Measurements from ENCODE around the gene DNM1.

Gene DNM1

DNA sequence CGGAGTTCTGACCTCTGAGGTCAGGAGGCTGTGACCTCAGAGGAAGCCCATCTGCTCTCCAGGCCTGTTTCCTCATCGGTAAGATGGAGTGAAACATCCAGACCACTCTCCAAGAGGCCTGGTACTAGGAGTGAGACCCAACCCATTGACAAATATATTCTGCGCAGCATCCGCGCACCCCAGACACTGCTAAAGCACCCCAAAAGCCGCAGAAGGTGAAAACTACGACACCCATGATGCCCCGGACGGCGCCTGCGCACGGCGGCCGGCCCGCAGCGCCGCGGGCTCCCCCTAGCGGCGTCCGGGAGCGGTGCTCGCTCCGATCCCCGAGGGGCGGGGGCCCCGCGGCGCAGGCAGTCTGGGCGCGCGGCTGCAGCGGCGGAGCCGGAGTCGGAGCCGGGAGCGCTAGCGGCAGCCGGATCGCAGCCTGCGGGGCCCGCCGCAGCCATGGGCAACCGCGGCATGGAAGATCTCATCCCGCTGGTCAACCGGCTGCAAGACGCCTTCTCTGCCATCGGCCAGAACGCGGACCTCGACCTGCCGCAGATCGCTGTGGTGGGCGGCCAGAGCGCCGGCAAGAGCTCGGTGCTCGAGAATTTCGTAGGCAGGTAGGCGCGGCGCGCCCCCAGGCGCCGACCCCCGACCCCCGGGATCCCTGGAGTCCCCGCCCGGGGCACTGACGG is at the start of gene DNM1:
TSS of gene DNM1 (plus strand) at position 356 of the 683 bp plus-strand sequence. CDS start at position 448, 92 bp downstream.
- H3K27me3 Mint-ChIP-seq = peaks cover 3% of the 10 kb centered on the region
- H3K4me3 Mint-ChIP-seq = peak within 1 kb of the TSS; percentile 83
- H3K27ac Mint-ChIP-seq = no peak within 1 kb of the TSS
- H3K4me1 Mint-ChIP-seq (ENCODE audit: low read depth) = peaks cover 10% of the 10 kb centered on the region
- H3K36me3 Mint-ChIP-seq = no peaks in the 10 kb centered on the region
- H3K9me3 Mint-ChIP-seq (ENCODE audit: low read depth) = no peaks in the 10 kb centered on the region

DNA sequence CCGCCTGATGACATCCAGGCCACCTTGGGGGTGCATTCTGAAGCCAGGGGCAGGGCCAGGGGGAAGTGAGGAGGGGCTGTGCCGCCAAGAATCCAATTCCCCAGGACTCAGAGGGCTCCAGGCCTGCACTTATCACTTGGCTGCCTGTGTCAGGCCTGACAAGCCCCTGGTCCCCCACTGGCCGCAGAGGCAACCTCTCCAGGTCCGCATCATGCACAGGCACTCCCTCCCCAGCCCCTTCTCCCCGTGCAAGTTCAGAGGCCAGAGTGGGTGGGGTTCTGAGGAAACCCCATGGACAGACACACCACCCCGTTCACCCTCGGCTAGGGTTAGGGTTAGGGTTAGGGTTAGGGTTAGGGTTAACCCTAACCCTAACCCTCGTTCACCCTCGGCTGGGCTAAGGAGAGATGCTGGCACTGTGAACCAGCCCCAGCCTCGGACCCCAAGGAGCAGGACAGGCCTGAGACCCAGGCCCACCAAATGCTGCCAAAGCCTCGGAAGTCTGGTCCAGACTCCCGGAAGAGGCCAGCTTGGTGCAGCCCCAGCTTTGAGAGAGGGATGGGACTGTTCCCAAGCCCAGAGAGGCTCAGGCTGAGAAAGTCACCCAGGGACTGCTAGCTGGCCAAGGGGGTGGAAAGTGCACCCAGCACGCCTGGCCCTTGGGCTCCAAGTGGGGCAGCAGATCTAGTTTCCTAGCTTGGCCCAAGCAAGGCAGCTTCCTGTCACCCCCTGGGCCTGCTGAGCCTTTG is 49.1 kb upstream of the DNM1 start:
- no peaks in the 10 kb centered on the region for H3K27me3 Mint-ChIP-seq
- no peaks in the 10 kb centered on the region for H3K9me3 Mint-ChIP-seq (ENCODE audit: low read depth)
- no peaks in the 10 kb centered on the region for H3K4me1 Mint-ChIP-seq (ENCODE audit: low read depth)
- no peaks in the 10 kb centered on the region for H3K36me3 Mint-ChIP-seq
- no peak overlapping the region for H3K4me3 Mint-ChIP-seq
- no peak overlapping the region for H3K27ac Mint-ChIP-seq

DNA sequence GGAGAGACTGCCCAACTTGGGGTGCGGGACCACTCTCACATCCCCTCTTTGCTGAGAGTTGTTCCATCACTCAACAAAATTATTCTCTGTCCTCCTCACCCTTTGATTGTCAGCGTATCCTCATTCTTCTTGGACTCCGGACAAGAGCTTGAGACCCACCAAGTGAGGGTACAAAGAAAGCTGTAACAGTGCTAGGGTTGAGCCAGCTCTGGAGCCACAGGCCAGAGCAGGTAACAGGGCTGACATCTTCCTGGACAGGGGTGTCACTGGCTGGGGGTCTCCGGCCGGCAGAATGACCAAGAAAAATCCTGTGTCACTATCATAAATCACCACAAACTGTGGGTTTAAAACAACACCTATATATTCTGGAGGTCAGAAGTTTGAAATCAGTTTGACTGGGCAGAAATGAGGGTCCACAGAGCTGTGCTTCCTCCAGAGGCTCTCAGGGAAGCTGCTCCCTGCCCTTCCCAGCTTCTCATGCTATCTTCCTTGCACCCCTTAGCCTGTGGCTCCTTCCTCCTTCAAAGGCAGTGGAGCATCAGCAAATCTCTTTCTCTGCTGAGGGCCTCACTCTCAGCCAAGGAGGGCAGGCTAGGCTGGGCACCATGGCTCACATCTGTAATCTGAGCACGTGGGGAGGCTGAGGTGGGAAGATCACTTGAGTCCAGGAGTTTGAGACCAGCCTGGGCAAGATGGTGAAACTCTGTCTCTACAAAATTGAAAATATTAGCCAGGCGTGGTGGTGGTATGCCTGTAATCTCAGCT is 47.3 kb upstream of the DNM1 start:
- Mint-ChIP-seq H3K4me1 (ENCODE audit: low read depth) (peaks cover 7% of the 10 kb centered on the region), H3K36me3 (no peaks in the 10 kb centered on the region), H3K9me3 (ENCODE audit: low read depth) (no peaks in the 10 kb centered on the region), H3K27me3 (no peaks in the 10 kb centered on the region), H3K4me3 (no peak overlapping the region), H3K27ac (no peak overlapping the region)

DNA sequence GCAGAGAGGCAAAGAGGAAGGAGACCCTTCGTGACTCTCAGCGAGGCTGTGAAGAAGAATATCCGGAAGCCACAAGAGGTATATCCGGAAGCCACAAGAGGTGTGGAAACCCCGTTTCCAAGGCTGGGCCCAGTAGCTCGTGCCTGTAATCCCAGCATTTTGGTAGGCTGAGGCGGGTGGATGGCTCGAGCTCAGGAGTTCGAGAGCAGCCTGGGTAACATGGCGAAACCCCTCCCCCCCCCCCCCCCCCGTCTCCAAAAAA is 43.7 kb upstream of the DNM1 start:
- Mint-ChIP-seq H3K27me3 (no peaks in the 10 kb centered on the region), H3K4me1 (ENCODE audit: low read depth) (peaks cover 18% of the 10 kb centered on the region), H3K4me3 (peak overlapping the region; percentile 77), H3K27ac (peak overlapping the region; percentile 88), H3K9me3 (ENCODE audit: low read depth) (no peaks in the 10 kb centered on the region), H3K36me3 (peaks cover 3% of the 10 kb centered on the region)

DNA sequence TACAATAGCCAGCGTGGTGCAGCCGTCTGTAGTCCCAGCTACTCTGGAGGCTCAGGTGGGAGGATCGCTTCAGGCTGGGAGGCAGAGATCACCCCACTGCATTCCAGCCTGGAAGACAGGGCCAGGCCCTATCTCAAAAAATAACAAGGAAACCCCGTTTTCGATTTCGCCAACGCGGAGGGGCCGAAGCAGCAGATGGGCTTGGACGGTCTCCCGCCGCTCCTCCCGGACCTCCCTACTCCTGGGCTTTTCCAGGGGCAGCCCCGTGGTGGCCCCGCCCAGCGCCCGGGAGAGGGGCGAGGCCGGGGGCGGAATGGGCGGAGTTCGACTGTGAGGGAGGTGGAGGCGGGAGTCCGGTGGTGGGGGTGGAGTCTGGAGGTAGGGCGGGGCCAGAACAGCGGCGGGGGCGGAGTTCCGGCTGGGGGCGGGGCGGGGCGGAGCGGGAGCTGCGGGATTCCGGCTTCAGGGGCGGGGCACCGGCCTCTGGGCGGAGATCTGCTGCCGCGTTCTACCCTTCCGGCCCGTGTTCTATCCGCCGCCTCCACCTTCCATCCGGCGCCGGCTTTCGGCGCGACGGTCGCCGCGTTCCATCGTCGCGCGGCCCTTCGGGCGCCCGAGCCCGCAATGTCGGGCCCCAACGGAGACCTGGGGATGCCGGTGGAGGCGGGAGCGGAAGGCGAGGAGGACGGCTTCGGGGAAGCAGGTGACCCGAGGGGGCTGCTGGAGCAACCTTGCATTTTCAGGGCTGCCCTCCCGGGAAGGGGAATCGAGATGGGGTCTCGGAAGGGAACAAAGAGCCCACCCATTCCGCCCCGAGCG is 43.2 kb upstream of the DNM1 start, which contains the start of gene BBLN:
TSS of gene BBLN (plus strand) at position 482 of the 819 bp plus-strand sequence. CDS start at position 625, 143 bp downstream.
- Mint-ChIP-seq H3K36me3 (peaks cover 3% of the 10 kb centered on the region), H3K9me3 (ENCODE audit: low read depth) (no peaks in the 10 kb centered on the region), H3K27ac (peak within 1 kb of the TSS; percentile 88), H3K4me3 (peak within 1 kb of the TSS; percentile 84), H3K27me3 (no peaks in the 10 kb centered on the region), H3K4me1 (ENCODE audit: low read depth) (peaks cover 18% of the 10 kb centered on the region)

DNA sequence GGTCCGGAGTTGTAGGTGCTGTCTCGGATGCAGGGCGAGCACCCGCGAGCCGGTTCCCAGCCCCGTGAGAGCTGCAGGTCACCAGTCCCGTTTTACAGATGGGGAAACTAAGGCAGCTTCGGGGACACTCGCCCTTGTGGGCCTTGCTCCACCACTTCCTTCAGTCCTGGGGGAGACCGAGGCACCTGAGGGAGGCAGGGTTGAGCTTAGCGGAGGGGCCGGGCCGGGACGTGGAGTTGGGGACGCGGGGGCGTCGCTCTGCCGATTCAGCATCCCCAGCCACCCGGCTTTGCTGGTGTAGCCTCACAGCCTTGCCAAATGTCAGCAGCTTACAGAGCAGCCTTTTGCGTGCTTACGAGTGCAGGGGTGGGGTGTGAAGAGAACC is 42.6 kb upstream of the DNM1 start:
- Mint-ChIP-seq H3K27me3 (no peaks in the 10 kb centered on the region), H3K4me3 (peak overlapping the region; percentile 84), H3K9me3 (ENCODE audit: low read depth) (no peaks in the 10 kb centered on the region), H3K36me3 (peaks cover 3% of the 10 kb centered on the region), H3K4me1 (ENCODE audit: low read depth) (peaks cover 18% of the 10 kb centered on the region), H3K27ac (peak overlapping the region; percentile 69)

DNA sequence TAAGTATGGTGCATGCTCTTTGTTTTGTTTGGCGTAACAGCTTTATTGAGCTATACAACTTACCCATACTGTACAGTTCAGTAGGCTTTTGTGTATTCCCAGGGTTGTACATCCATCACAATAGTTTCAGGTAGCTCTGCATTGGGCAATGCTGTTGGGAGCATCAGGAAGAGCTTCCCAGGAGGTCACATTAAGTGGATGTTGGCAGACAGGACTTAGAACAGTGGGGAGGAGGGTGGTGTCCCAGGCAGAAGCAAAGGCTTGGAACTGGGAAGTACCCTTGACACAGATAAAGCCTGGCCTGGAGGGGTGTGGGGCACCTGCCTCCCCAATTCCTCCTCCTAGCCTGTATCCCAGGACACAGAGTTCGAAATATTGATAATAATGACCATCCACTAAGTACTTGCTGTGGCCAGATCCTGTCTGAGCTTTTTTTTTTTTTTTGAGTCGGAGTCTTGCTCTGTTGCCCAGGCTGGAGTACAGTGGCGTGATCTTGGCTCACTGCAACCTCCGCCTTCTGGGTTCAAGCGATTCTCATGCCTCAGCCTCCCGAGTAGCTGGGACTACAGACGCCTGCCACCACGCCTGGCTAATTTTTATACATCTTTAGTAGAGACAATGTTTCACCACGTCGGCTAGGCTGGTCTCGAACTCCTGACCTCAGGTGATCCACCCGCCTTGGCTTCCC is 41.8 kb upstream of the DNM1 start:
- Mint-ChIP-seq H3K4me1 (ENCODE audit: low read depth) (peaks cover 18% of the 10 kb centered on the region), H3K9me3 (ENCODE audit: low read depth) (no peaks in the 10 kb centered on the region), H3K36me3 (peaks cover 3% of the 10 kb centered on the region), H3K27me3 (no peaks in the 10 kb centered on the region), H3K27ac (peak overlapping the region; percentile 69), H3K4me3 (peak overlapping the region; percentile 84)

DNA sequence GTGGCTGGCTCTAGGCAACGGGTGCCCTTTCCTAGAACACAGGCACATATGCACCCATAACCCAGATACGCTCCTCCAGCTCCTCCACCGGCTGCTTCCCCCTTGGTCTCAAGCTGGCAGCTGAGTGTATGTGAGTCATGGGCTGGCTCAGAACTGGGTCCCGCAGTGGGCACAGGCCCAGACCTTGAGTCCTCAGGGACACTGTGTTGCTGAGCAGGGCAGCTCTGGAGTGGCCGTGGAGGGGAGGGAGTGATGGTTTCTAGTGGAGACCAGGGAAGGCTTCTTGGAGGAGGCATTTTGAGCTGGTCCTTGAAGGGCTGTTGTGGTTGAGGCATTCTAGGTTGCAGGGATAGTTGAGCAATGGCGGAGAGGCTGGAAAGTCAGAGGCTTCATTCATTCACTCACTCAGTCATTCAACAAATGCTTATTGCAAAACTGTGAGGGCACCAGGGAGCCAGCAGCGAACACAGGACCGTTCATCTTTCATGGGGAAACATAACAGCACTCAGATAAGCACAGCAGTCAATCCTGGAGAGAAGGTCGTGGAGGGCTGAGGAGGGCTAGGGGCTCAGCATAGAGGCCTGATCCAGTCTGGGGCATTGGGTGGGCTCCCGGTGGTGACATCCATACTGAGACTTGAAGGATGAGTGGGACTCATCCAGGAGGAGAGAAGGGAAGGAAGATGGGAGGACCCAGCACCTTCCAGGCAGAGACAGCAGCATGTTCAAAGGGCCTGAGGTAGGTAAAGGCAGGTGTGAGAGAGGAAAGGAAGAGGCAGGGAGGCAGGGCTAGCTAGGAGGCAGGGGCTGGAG is 40.8 kb upstream of the DNM1 start:
- Mint-ChIP-seq H3K4me3 (peak overlapping the region; percentile 84), H3K9me3 (ENCODE audit: low read depth) (no peaks in the 10 kb centered on the region), H3K27me3 (no peaks in the 10 kb centered on the region), H3K27ac (peak overlapping the region; percentile 35), H3K36me3 (peaks cover 3% of the 10 kb centered on the region), H3K4me1 (ENCODE audit: low read depth) (peaks cover 18% of the 10 kb centered on the region)

DNA sequence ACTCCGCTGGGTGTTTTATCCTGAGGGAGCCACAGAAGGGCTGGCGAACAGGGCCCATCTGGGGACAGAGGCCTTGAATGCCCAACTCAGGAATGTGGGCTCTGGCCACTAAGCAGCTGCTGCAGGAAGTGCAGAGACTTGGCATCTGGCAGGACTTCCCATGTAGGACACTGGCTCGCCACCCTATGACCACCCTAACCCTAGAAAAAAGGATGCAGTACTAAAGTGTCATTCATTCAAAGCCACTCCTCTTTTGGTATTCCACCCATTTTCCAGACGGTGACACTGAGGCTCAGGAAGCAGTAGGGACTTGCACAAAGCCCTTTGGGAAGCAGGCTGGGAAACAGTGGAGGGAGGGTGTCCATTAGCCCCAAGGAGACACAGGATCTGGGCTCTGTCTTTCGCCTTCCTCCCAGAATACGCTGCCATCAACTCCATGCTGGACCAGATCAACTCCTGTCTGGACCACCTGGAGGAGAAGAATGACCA is 40.1 kb upstream of the DNM1 start:
- no peaks in the 10 kb centered on the region for H3K27me3 Mint-ChIP-seq
- peaks cover 3% of the 10 kb centered on the region for H3K36me3 Mint-ChIP-seq
- H3K9me3 Mint-ChIP-seq (ENCODE audit: low read depth) = no peaks in the 10 kb centered on the region
- H3K27ac Mint-ChIP-seq = no peak overlapping the region
- no peak overlapping the region for H3K4me3 Mint-ChIP-seq
- peaks cover 18% of the 10 kb centered on the region for H3K4me1 Mint-ChIP-seq (ENCODE audit: low read depth)

DNA sequence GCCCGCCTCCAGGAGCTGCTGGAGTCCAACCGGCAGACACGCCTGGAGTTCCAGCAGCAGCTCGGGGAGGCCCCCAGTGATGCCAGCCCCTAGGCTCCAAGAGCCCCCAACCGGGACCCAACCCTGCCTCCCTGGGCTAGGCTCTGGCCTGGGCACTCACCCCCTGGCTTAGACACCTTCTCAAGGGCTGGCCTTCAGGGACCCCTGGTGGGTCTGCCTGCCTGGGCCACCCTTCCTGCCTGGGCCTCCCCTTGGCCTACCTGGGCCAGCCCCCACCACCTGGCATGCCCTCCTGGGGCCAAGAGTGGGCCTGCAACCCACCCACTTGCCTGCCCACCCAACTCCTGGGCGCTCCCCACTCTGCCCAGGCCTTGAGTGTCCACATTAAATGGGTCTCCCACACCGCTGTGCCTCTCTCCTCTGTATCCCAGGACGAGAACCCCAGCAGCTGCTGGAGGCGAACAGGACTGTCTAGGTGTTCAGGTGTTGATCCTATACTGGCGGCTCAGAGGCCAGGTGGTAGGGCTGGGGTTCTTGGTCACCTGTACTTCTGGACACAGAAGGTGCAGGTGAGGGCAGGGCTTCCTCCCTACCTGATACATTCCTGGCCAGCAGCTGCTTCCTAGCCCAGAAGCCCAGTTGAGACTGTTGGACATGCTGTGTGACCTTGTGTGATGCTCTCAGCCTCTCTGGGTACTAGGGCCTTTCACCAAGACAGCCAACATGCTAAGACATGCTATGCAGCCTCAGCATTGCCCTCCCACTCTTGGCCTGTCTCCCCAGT is 39.5 kb upstream of the DNM1 start:
- Mint-ChIP-seq H3K4me1 (ENCODE audit: low read depth) (peaks cover 18% of the 10 kb centered on the region), H3K27me3 (no peaks in the 10 kb centered on the region), H3K9me3 (ENCODE audit: low read depth) (no peaks in the 10 kb centered on the region), H3K4me3 (no peak overlapping the region), H3K36me3 (peaks cover 5% of the 10 kb centered on the region), H3K27ac (no peak overlapping the region)

DNA sequence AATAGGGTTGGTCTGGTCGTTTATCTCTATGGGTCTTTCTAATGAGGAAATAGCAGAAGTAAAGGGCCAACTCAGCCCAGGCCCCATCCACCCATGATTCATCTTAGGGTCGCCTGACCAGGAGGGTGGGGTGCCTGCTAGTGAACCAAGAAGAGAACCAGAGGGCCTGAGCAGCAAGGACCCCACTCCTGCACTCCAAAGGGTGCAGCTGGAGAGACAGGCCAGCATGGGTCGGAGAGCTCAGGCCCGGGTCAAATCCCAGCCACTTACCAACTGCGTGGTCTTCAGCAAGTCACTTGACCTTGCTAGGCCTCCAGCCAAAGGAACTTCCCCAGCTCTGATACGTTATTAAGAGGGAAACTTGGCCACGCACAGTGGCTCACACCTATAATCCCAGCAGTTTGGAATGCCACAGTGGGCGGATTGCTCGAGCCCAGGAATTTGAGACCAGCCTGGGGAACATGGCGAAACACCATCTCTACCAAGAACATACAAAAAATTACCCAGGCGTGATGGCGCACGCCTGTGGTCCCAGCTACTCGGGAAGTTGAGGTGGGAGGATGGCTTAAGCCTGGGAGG is 38.8 kb upstream of the DNM1 start:
- Mint-ChIP-seq H3K4me1 (ENCODE audit: low read depth) (peaks cover 15% of the 10 kb centered on the region), H3K36me3 (peaks cover 6% of the 10 kb centered on the region), H3K27ac (no peak overlapping the region), H3K4me3 (no peak overlapping the region), H3K9me3 (ENCODE audit: low read depth) (no peaks in the 10 kb centered on the region), H3K27me3 (no peaks in the 10 kb centered on the region)

DNA sequence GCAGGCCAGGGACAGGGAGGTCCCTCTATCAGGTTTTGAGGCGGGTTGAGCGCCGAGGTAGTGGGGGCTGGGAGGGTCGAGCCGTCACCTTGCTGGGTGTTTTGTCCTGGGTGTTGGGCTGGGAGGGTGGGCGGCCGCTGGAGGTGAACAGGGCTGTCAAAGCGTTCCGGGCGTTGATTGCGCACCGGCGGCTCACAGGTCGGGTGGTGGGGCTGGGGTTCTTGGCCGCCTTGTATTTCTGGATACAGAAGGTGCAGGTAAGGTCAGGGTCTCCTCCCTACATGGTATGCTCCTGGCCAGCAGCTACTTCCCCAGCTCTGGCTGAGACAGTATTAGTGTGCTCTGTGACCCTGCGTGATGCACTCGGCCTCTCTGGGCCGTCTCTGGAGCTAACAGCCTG is 37.0 kb upstream of the DNM1 start:
- Mint-ChIP-seq H3K9me3 (ENCODE audit: low read depth) (no peaks in the 10 kb centered on the region), H3K27ac (no peak overlapping the region), H3K27me3 (no peaks in the 10 kb centered on the region), H3K4me1 (ENCODE audit: low read depth) (peaks cover 9% of the 10 kb centered on the region), H3K36me3 (peaks cover 6% of the 10 kb centered on the region), H3K4me3 (no peak overlapping the region)

DNA sequence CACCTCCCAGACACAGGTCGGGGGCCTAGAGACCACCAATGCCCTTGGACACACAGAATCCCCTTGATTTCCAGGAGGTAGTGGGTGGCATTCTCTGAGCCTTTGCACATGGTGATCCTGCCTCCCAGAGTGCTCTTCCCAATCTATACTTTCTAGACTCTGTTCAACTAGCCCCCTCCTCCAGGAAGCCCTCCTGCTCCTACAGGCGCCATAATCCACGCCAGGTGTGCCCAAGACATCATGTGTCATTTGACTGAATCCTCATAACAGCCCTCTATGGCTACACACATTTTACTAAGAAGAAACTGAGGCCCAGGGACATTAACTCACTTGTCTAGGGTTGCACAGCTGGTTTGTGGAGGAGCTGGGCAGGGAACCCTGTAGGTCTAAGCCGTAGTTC is 36.0 kb upstream of the DNM1 start:
- Mint-ChIP-seq H3K9me3 (ENCODE audit: low read depth) (no peaks in the 10 kb centered on the region), H3K4me1 (ENCODE audit: low read depth) (peaks cover 5% of the 10 kb centered on the region), H3K27me3 (no peaks in the 10 kb centered on the region), H3K36me3 (peaks cover 5% of the 10 kb centered on the region), H3K4me3 (no peak overlapping the region), H3K27ac (no peak overlapping the region)

Data from activated naive CD8-positive, alpha-beta T cell (primary cell).